ENCODE results near the gene MGA.

- TF ChIP-seq CTCF (IDR thresholded peaks at IDR 0.05; ENCODE audit: insufficient read depth, low read length): no peak
- no peak for TF ChIP-seq REST (IDR thresholded peaks at IDR 0.05; ENCODE audit: insufficient replicate concordance, low read depth)
- no peak for TF ChIP-seq POLR2AphosphoS5 (IDR thresholded peaks at IDR 0.05; ENCODE audit: low read depth)
- TF ChIP-seq SPI1 (IDR thresholded peaks at IDR 0.05; ENCODE audit: borderline replicate concordance, low read depth): no peak
- no peak for TF ChIP-seq GABPA (IDR thresholded peaks at IDR 0.05; ENCODE audit: low read depth)
Measured at GRCh38 chr15:41637086-41637485, 23.1 kb upstream of the MGA start.

Data from HL-60 (cell line).